COR-L47 (cell line): Measurements from ENCODE around the gene TENT4A.

Experiments used
- DNase-seq: peaks from one replicate; lab custom pipeline; 2025; lab: John Stamatoyannopoulos, UW

The TENT4A gene

DNA sequence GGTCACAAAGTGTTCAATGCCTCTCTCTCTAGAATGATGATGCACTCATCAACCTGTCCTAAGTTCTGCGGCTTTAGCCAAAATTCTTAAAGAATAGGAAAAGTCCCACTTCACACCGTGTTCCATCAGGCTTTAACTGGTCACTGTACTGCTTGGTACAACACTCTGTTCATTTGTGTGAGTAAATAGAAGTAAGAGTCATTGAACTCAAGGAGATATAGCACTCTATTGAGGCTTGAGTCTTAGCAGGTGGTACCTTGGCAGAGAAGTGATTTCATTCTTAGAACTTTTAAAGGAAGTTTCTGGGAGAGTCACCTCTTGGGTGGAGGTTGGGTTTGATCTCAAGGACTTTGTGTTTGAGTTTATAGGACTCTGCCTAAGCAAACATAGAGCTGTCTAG, 92.6 kb downstream of the TENT4A start:
- no peak for DNase-seq
